Retinal pigment epithelial cell (primary cell): ENCODE results near the gene MAP3K21.

Source experiments
- DNase-seq: peaks from one replicate; pipeline ENCODE4 v3.0.0-alpha.2; 2010; ENCODE audit warnings: low read depth
- H3K4me3 ChIP-seq: 2 replicates; pipeline ENCODE4 v1.5.1; 2011; ENCODE audit warnings: mild to moderate bottlenecking, low read length, control low read depth, moderate library complexity
- CTCF ChIP-seq: conservative IDR thresholded peaks from 2 replicates; pipeline ENCODE4 v1.5.1; 2011; ENCODE audit warnings: low read depth, low read length, control low read depth, inconsistent platforms

Gene MAP3K21

DNA sequence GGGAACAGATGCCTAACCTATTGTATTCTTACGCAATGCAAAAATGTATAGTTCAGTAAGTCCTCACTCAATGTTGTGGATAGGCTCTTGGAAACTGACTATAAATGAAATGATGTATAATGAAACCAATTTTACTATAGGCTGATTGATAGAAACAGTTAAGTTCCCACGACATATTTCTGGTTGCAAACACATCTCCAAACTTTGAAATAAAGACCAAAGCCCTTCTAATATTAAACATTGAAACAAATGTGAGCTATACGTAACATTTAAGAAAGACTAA is 29.1 kb downstream of the MAP3K21 start:
- TF ChIP-seq CTCF: no peak
- H3K4me3 ChIP-seq: no peak overlapping the region
- DNase-seq: no peak

DNA sequence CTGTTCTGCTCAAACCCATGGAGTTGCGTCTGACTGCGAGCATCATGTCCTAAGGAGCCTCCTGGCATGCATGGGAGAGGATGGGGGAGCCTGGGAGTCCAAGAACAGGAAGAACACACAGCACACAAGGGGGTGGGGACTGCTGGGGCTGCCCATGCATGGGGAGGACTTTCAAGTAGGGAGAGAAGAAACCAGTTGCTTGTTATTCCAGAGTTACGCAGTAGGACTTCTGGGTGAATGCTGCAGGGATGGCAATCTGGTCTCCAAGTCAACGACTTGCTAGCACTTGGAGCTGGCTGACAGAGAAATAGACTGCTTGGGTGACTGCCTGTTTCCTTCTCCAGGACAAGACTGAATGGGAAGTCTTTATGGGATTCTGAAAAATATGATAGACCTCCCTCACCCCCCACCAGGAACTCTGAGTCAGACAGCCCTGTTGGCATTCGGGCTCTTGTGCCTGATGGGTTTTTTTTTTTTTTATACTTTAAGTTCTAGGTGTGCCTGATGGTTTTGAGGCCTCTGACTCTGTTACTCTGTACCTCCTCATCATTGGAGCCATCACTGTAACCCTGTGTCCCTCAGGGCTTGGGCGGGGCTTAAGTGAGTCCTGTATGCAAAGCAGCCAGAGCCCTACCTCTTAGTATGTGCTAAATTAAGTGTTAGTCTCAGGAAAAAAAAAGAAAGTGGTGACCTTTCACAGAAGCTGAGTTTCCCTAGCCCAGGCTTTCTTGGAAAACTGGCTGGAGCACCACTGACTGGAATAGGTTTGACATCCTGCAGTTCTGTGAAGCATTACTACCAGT is 30.3 kb downstream of the MAP3K21 start:
- no peak overlapping the region for H3K4me3 ChIP-seq
- DNase-seq: no peak
- TF ChIP-seq CTCF: no peak

- no peak overlapping the region for H3K4me3 ChIP-seq
- DNase-seq: no peak
- no peak for TF ChIP-seq CTCF
Measured at GRCh38 chr1:233359431-233359830, 31.9 kb downstream of the MAP3K21 start.

- H3K4me3 ChIP-seq: no peak overlapping the region
- TF ChIP-seq CTCF: no peak
- DNase-seq: no peak
Measured at GRCh38 chr1:233359905-233360304, 32.4 kb downstream of the MAP3K21 start.

GRCh38 chr1:233360525-233361102 is 33.1 kb downstream of the MAP3K21 start:
- no peak overlapping the region for H3K4me3 ChIP-seq
- no peak for TF ChIP-seq CTCF
- DNase-seq: no peak

- TF ChIP-seq CTCF: no peak
- no peak overlapping the region for H3K4me3 ChIP-seq
- no peak for DNase-seq
Measured at GRCh38 chr1:233361876-233362275, 34.4 kb downstream of the MAP3K21 start.

DNA sequence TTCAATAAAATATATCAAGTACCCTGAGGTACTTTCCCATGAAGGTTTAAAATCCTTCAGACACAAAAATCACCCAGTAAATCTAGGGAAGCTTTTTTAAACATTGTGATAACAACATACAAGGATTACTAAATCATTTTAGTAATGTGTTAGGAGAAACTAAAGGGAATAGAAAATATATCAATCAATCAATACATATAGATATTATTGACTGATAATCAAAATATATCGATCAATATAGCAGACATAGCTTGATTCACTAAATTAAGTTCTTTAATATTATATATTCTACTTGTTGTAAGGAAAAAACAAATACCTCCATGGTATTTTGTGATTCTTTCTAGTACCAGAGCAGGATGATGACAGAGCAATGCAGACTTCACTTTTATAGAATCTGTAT is 35.2 kb downstream of the MAP3K21 start:
- DNase-seq: no peak
- TF ChIP-seq CTCF: no peak
- H3K4me3 ChIP-seq: no peak overlapping the region
